HCT116 (cell line): ENCODE measurements around the gene VIPR1. TPM values are rescaled to one million over a fixed set of nuclear protein-coding genes. Genes with fewer than 3 reads are reported as not detected.

Experiments
- ATAC-seq: fragments of 200-7000 bp; cut with Tn5 transposase; 2 replicates; pipeline ENCODE4 v1.9.1; 2020; ENCODE audit warnings: mild to moderate bottlenecking, moderate library complexity
- BruUV-seq: library from RNA; stranded (reverse); fragments of 400-500 nt; replicated peaks from 2 replicates; lab custom pipeline; 2021; lab: Mats Ljungman, UMichigan
- CTCF ChIA-PET: fragments of 300-600 bp; sonication (Branson Sonifier 250); formaldehyde crosslinking; loops from one replicate; lab custom pipeline; 2021; ENCODE audit warnings: antibody characterized with exemption; lab: Charles Lee
- POLR2A ChIA-PET: fragments of 300-600, 350-600 bp; sonication (Branson Sonifier 250); formaldehyde crosslinking; loops from one replicate; lab custom pipeline; 2021; ENCODE audit warnings: antibody characterized with exemption; lab: Charles Lee
- RAD21 ChIA-PET, 2 experiments: fragments of 300-600 bp; sonication (Branson Sonifier 250); formaldehyde crosslinking; loops; one replicate each; lab custom pipeline; 2023; ENCODE audit warnings: low total read pairs in 2 of 2; ENCODE audit not compliant: uncharacterized antibody in 2 of 2, unreplicated experiment in 2 of 2, low non-redundant PET in 1 of 2; lab: Charles Lee
- DNase-seq: peaks from one replicate; pipeline ENCODE4 v3.0.0-alpha.2; 2010; ENCODE audit warnings: low read depth, low spot score
- H2AFZ ChIP-seq: fragments of 200-600 bp; shearing (Covaris generic), sonication (generic); 2 replicates; pipeline ENCODE4 v1.6.1; 2017; ENCODE audit warnings: low read depth, mixed run types, mixed read lengths, antibody characterized with exemption, low read length; ENCODE audit not compliant: poor library complexity, severe bottlenecking
- H3K27ac ChIP-seq: 2 replicates; pipeline ENCODE4 v1.5.1; 2012; ENCODE audit warnings: low read depth, low read length
- H3K27me3 ChIP-seq: fragments of 200-600 bp; sonication (generic); 2 replicates; pipeline ENCODE4 v1.6.1; 2016; ENCODE audit warnings: mixed run types, low read length, mixed read lengths; ENCODE audit not compliant: insufficient read depth
- H3K36me3 ChIP-seq, 2 experiments: fragments of 200-500 bp in 1 of 2; fragments of 200-600 bp in 1 of 2; sonication (Bioruptor generic) in 1 of 2; sonication (generic) in 1 of 2; 2 replicates each; pipeline versions ENCODE4 v1.5.1 to v1.6.1; 2014 to 2016; ENCODE audit warnings: low read length in 2 of 2, inconsistent platforms in 1 of 2, mixed read lengths in 1 of 2, mixed run types in 1 of 2; ENCODE audit not compliant: insufficient read depth in 2 of 2, control insufficient read depth in 1 of 2
- H3K4me1 ChIP-seq, 2 experiments: fragments of 200-600 bp in 1 of 2; sonication (generic) in 1 of 2; 2 replicates each; pipeline versions ENCODE4 v1.5.1 to v1.6.1; 2012 to 2017; ENCODE audit warnings: low read length in 2 of 2, inconsistent platforms in 1 of 2, mild to moderate bottlenecking in 1 of 2, mixed read lengths in 1 of 2, mixed run types in 1 of 2, moderate library complexity in 1 of 2; ENCODE audit not compliant: insufficient read depth in 2 of 2, control insufficient read depth in 1 of 2
- H3K4me2 ChIP-seq: fragments of 200-600 bp; sonication (generic); 2 replicates; pipeline ENCODE4 v1.6.1; 2017; ENCODE audit warnings: mixed run types, low read length, mixed read lengths
- H3K4me3 ChIP-seq, 2 experiments: fragments of 200-600 bp in 1 of 2; sonication (generic) in 1 of 2; replicated peaks in 1 of 2; 2 replicates each; pipeline ENCODE4 v1.5.1; 2011 to 2016; ENCODE audit warnings: low read length in 2 of 2, control low read depth in 1 of 2, low read depth in 1 of 2, mild to moderate bottlenecking in 1 of 2, mixed read lengths in 1 of 2, mixed run types in 1 of 2
- H3K79me2 ChIP-seq: fragments of 200-600 bp; sonication (generic); 2 replicates; pipeline ENCODE4 v1.6.1; 2017; ENCODE audit warnings: mild to moderate bottlenecking, mixed run types, low read length, moderate library complexity, mixed read lengths; ENCODE audit not compliant: insufficient read depth
- H3K9ac ChIP-seq: fragments of 200-600 bp; sonication (generic); 2 replicates; pipeline ENCODE4 v1.6.1; 2016; ENCODE audit warnings: low read length, mixed read lengths
- H3K9me2 ChIP-seq: fragments of 200-600 bp; sonication (generic), shearing (Covaris generic); 2 replicates; pipeline ENCODE4 v1.6.1; 2017; ENCODE audit warnings: mixed run types, mild to moderate bottlenecking, moderate library complexity; ENCODE audit not compliant: insufficient read depth
- H3K9me3 ChIP-seq, 2 experiments: fragments of 200-500 bp in 1 of 2; fragments of 200-600 bp in 1 of 2; sonication (Bioruptor generic) in 1 of 2; sonication (generic) in 1 of 2; 2 replicates each; pipeline ENCODE4 v1.6.1; 2014 to 2017; ENCODE audit warnings: low read length in 2 of 2, mixed read lengths in 2 of 2, inconsistent platforms in 1 of 2, low read depth in 1 of 2, mild to moderate bottlenecking in 1 of 2, mixed run types in 1 of 2, moderate library complexity in 1 of 2; ENCODE audit not compliant: control insufficient read depth in 1 of 2, insufficient read depth in 1 of 2
- H4K20me1 ChIP-seq: fragments of 200-600 bp; sonication (generic), shearing (Covaris generic); 2 replicates; pipeline ENCODE4 v1.6.1; 2017; ENCODE audit warnings: mixed run types, mild to moderate bottlenecking, moderate library complexity; ENCODE audit not compliant: insufficient read depth
- CBX3 ChIP-seq: IDR thresholded peaks from 2 replicates; pipeline ENCODE4 v1.6.1; 2012; ENCODE audit warnings: low read depth
- CEBPB ChIP-seq: IDR thresholded peaks from 2 replicates; pipeline ENCODE4 v1.6.1; 2012; ENCODE audit warnings: low read depth
- ELF1 ChIP-seq: IDR thresholded peaks from 2 replicates; pipeline ENCODE4 v1.6.1; 2012; ENCODE audit warnings: low read depth, borderline replicate concordance
- EZH2 ChIP-seq: fragments of 200-600 bp; sonication (generic); IDR thresholded peaks from 2 replicates; pipeline ENCODE4 v1.6.1; 2017; ENCODE audit warnings: antibody characterized with exemption, mixed run types
- EZH2phosphoT487 ChIP-seq: fragments of 200-600 bp; IDR thresholded peaks from 2 replicates; pipeline ENCODE4 v1.6.1; 2018; ENCODE audit warnings: antibody characterized with exemption, borderline replicate concordance
- FOSL1 ChIP-seq: IDR thresholded peaks from 2 replicates; pipeline ENCODE4 v1.6.1; 2012; ENCODE audit warnings: low read depth
- JUND ChIP-seq: IDR thresholded peaks from 2 replicates; pipeline ENCODE4 v1.6.1; 2012
- POLR2A ChIP-seq: IDR thresholded peaks from 2 replicates; pipeline ENCODE4 v1.7.0; 2011; ENCODE audit warnings: borderline replicate concordance; ENCODE audit not compliant: insufficient read depth, insufficient read length; ENCODE audit errors: extremely low read depth
- POLR2AphosphoS5 ChIP-seq: IDR thresholded peaks from 2 replicates; pipeline ENCODE4 v1.6.1; 2011; ENCODE audit warnings: mild to moderate bottlenecking, low read depth, low read length, moderate library complexity
- SP1 ChIP-seq: IDR thresholded peaks from 2 replicates; pipeline ENCODE4 v1.6.1; 2012; ENCODE audit warnings: low read depth
- SRF ChIP-seq: IDR thresholded peaks from 2 replicates; pipeline ENCODE4 v1.6.1; 2012; ENCODE audit warnings: low read depth
- YY1 ChIP-seq: IDR thresholded peaks from 2 replicates; pipeline ENCODE4 v1.6.1; 2011; ENCODE audit warnings: low read length, low read depth, moderate library complexity, mild to moderate bottlenecking; ENCODE audit not compliant: insufficient replicate concordance; ENCODE audit errors: extremely low read depth
- ZFX ChIP-seq: fragments of 450-650 bp; IDR thresholded peaks from 2 replicates; pipeline ENCODE4 v1.6.1; 2017
- ZNF274 ChIP-seq: fragments of 200-500 bp; sonication (Bioruptor generic); IDR thresholded peaks from 2 replicates; pipeline ENCODE4 v1.6.1; 2014; ENCODE audit warnings: mild to moderate bottlenecking, low read depth, low read length, inconsistent platforms
- intact Hi-C: fragments of 100-400 bp; cut with micrococcal nuclease; formaldehyde crosslinking; loops from 2 replicates; pipeline ENCODE4 v1.10.0; 2022
- total RNA-seq: library from RNA; stranded (reverse); gene quantifications from one replicate; pipeline ENCODE4 v1.2.1, GENCODE V29; 2021; ENCODE audit not compliant: unreplicated experiment
- TF ChIP-seq, protein P1 (sequence below), 3 experiments: fragments of 200-600 bp in 1 of 3; sonication (generic) in 1 of 3; IDR thresholded peaks in 2 of 3; conservative IDR thresholded peaks in 1 of 3; 2 replicates each; pipeline ENCODE4 v1.5.1; 2012 to 2017; ENCODE audit warnings: low read depth in 2 of 3, low read length in 2 of 3, antibody characterized with exemption in 1 of 3, borderline replicate concordance in 1 of 3, control low read depth in 1 of 3, mild to moderate bottlenecking in 1 of 3, mixed read lengths in 1 of 3, mixed run types in 1 of 3, moderate library complexity in 1 of 3; ENCODE audit not compliant: insufficient read depth in 1 of 3
- TF ChIP-seq, protein P2 (sequence below): IDR thresholded peaks from 2 replicates; pipeline ENCODE4 v1.6.1; 2012
- TF ChIP-seq, protein P3 (sequence below): IDR thresholded peaks from 2 replicates; pipeline ENCODE4 v1.6.1; 2012
- TF ChIP-seq, protein P4 (sequence below): IDR thresholded peaks from 2 replicates; pipeline ENCODE4 v1.6.1; 2011; ENCODE audit warnings: mild to moderate bottlenecking, low read length, moderate library complexity; ENCODE audit not compliant: insufficient replicate concordance; ENCODE audit errors: extremely low read depth

VIPR1 gene
- total RNA-seq, 1 experiment from 2014 or later = 9.6 TPM

DNA sequence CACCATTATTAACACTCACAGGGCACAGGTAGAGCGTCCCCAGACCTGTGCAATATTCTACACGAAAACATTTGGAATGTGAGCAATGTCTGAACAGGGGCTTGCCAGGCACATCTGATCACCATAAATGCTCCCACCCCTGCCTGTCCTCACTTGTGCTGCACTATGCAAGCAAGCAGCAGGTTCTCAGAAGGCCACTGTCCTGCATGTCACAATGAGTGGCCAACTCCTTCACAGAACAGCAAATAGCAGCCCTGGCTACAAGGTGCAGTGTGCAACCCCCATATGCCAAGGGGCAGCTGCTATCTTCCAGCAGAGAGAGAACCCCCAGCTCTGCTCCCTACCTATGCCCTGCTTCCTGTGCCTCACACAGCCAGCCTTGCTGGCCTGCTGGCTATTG lies 46.7 kb downstream of the VIPR1 start:
- H3K4me2 ChIP-seq = no peak overlapping the region
- H3K9ac ChIP-seq = no peak overlapping the region
- no TSS peak for BruUV-seq
- ChIA-PET RAD21 (no interaction called here), CTCF (interaction anchor here (1.6 to 4.0 kb wide), 3 partner anchors 28 to 319 kb away, joined by 3 to 24 read pairs (median 14); no protein-coding TSS in a partner anchor), POLR2A (no interaction called here)
- H3K9me2 ChIP-seq = no peaks in the 10 kb centered on the region
- no peaks in the 10 kb centered on the region for H3K79me2 ChIP-seq
- H3K27ac ChIP-seq = no peak overlapping the region
- ATAC-seq (no peak), DNase-seq (no peak)
- intact Hi-C loops = loop anchor here (5.0 to 10.0 kb wide), 3 partner anchors 107 to 432 kb away; no protein-coding TSS in a partner anchor
- H3K4me1 ChIP-seq = no peaks in the 10 kb centered on the region
- H3K36me3 ChIP-seq = peaks cover 4 to 11% of the 10 kb centered on the region in 2 experiments; a peak in 3 of 4 replicates
- H3K27me3 ChIP-seq = no peaks in the 10 kb centered on the region
- no peaks in the 10 kb centered on the region for H4K20me1 ChIP-seq
- TF ChIP-seq ZNF274 = no peak
- no peak overlapping the region for H2AFZ ChIP-seq
- no peaks in the 10 kb centered on the region for H3K9me3 ChIP-seq
- no peak overlapping the region for H3K4me3 ChIP-seq

DNA sequence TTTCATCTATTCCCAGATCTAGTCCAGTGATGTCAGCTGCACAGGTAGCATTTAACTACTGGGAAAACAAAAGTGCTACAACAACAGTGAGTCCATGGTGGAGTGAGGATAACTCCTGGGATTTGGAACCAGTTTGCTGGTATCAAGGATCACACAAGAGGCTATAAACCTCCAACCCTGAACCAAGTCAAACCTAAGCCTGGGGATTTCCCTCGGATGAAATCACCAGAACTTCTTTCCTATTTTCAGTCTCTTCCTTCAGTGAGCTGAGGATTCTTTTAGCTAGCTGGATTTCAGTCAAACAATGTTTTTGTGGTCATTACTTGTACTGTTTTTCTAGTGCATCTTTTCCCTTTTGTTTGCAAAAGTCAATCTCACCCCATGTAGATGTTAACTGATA lies 47.8 kb downstream of the VIPR1 start:
- H3K9me3 ChIP-seq = no peaks in the 10 kb centered on the region
- ChIA-PET CTCF (interaction anchor here (1.1 to 4.0 kb wide), 3 partner anchors 8 to 321 kb away, joined by 3 to 24 read pairs (median 3); no protein-coding TSS in a partner anchor), POLR2A (no interaction called here), RAD21 (no interaction called here)
- no peak overlapping the region for H3K4me2 ChIP-seq
- no peaks in the 10 kb centered on the region for H3K79me2 ChIP-seq
- intact Hi-C loops = loop anchor here (10.0 kb wide), 1 partner anchor 635 kb away; no protein-coding TSS in a partner anchor
- no peak for DNase-seq
- H3K4me3 ChIP-seq = no peak overlapping the region
- H3K9me2 ChIP-seq = no peaks in the 10 kb centered on the region
- no peak overlapping the region for H2AFZ ChIP-seq
- no peak overlapping the region for H3K9ac ChIP-seq
- H4K20me1 ChIP-seq = no peaks in the 10 kb centered on the region
- BruUV-seq = no TSS peak
- H3K36me3 ChIP-seq = peaks cover 4 to 11% of the 10 kb centered on the region in 2 experiments; a peak in 3 of 4 replicates
- ATAC-seq = no peak
- H3K27ac ChIP-seq = no peak overlapping the region
- H3K27me3 ChIP-seq = no peaks in the 10 kb centered on the region
- H3K4me1 ChIP-seq = no peaks in the 10 kb centered on the region
- TF ChIP-seq ZFX = no peak
- no peak for TF ChIP-seq SP1
- no peak for TF ChIP-seq CBX3
- TF ChIP-seq, protein P1, sequence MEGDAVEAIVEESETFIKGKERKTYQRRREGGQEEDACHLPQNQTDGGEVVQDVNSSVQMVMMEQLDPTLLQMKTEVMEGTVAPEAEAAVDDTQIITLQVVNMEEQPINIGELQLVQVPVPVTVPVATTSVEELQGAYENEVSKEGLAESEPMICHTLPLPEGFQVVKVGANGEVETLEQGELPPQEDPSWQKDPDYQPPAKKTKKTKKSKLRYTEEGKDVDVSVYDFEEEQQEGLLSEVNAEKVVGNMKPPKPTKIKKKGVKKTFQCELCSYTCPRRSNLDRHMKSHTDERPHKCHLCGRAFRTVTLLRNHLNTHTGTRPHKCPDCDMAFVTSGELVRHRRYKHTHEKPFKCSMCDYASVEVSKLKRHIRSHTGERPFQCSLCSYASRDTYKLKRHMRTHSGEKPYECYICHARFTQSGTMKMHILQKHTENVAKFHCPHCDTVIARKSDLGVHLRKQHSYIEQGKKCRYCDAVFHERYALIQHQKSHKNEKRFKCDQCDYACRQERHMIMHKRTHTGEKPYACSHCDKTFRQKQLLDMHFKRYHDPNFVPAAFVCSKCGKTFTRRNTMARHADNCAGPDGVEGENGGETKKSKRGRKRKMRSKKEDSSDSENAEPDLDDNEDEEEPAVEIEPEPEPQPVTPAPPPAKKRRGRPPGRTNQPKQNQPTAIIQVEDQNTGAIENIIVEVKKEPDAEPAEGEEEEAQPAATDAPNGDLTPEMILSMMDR (IDR thresholded peaks at IDR 0.05 in 2 of 3, conservative IDR thresholded peaks at IDR 0.05 in 1 of 3; ENCODE audit: borderline replicate concordance in 1 of 3, insufficient read depth in 1 of 3, low read depth in 2 of 3, low read length in 2 of 3) = no peak
- TF ChIP-seq SRF = no peak
- no peak for TF ChIP-seq JUND
- TF ChIP-seq EZH2 = no peak
- TF ChIP-seq CEBPB = no peak
- TF ChIP-seq YY1 = no peak
- TF ChIP-seq, protein P2, sequence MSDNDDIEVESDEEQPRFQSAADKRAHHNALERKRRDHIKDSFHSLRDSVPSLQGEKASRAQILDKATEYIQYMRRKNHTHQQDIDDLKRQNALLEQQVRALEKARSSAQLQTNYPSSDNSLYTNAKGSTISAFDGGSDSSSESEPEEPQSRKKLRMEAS = no peak
- TF ChIP-seq ELF1 = no peak
- TF ChIP-seq, protein P3, sequence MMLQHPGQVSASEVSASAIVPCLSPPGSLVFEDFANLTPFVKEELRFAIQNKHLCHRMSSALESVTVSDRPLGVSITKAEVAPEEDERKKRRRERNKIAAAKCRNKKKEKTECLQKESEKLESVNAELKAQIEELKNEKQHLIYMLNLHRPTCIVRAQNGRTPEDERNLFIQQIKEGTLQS = no peak
- TF ChIP-seq FOSL1 = no peak
- no peak for TF ChIP-seq ZNF274
- TF ChIP-seq POLR2AphosphoS5 = no peak
- TF ChIP-seq, protein P4, sequence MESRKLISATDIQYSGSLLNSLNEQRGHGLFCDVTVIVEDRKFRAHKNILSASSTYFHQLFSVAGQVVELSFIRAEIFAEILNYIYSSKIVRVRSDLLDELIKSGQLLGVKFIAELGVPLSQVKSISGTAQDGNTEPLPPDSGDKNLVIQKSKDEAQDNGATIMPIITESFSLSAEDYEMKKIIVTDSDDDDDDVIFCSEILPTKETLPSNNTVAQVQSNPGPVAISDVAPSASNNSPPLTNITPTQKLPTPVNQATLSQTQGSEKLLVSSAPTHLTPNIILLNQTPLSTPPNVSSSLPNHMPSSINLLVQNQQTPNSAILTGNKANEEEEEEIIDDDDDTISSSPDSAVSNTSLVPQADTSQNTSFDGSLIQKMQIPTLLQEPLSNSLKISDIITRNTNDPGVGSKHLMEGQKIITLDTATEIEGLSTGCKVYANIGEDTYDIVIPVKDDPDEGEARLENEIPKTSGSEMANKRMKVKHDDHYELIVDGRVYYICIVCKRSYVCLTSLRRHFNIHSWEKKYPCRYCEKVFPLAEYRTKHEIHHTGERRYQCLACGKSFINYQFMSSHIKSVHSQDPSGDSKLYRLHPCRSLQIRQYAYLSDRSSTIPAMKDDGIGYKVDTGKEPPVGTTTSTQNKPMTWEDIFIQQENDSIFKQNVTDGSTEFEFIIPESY = no peak
- no peak for TF ChIP-seq POLR2A
- TF ChIP-seq EZH2phosphoT487 = no peak
